Fibroblast of lung (primary cell): Measurements from ENCODE around the gene KRCC1. TPM values are rescaled to one million over a fixed set of nuclear protein-coding genes. Genes with fewer than 3 reads are reported as not detected.

Experiments used
- DNase-seq, 2 donors: peaks; one replicate each; pipeline versions ENCODE4 v3.0.0 to v3.0.0-alpha.2; 2010; ENCODE audit warnings: low read depth in 2 of 2
- H2AFZ ChIP-seq: 2 replicates; pipeline ENCODE4 v1.5.1; 2012; ENCODE audit warnings: low read length, control low read depth, inconsistent platforms
- H3K27ac ChIP-seq: 2 replicates; pipeline ENCODE4 v1.5.1; 2011; ENCODE audit warnings: low read length, control low read depth; ENCODE audit not compliant: insufficient read depth
- H3K27me3 ChIP-seq: 2 replicates; pipeline ENCODE4 v1.5.1; 2011; ENCODE audit warnings: mild to moderate bottlenecking, low read length; ENCODE audit not compliant: control insufficient read depth, insufficient read depth
- H3K36me3 ChIP-seq: 2 replicates; pipeline ENCODE4 v1.5.1; 2011; ENCODE audit warnings: low read length; ENCODE audit not compliant: control insufficient read depth, insufficient read depth
- H3K4me1 ChIP-seq: 2 replicates; pipeline ENCODE4 v1.5.1; 2011; ENCODE audit warnings: low read length; ENCODE audit not compliant: control insufficient read depth, insufficient read depth; ENCODE audit errors: extremely low read depth
- H3K4me2 ChIP-seq: 2 replicates; pipeline ENCODE4 v1.5.1; 2011; ENCODE audit warnings: low read length, control low read depth; ENCODE audit not compliant: insufficient read depth; ENCODE audit errors: extremely low read depth
- H3K4me3 ChIP-seq, 4 experiments: fragments of 200-600 bp in 1 of 4; sonication (generic) in 1 of 4; replicated peaks in 1 of 4; 2 replicates each; pipeline ENCODE4 v1.5.1; 2011 to 2016; ENCODE audit warnings: low read length in 4 of 4, low read depth in 3 of 4, mild to moderate bottlenecking in 3 of 4, control low read depth in 2 of 4, inconsistent platforms in 1 of 4, mixed read lengths in 1 of 4; ENCODE audit not compliant: insufficient read depth in 1 of 4; ENCODE audit errors: control extremely low read depth in 1 of 4
- H3K79me2 ChIP-seq: 2 replicates; pipeline ENCODE4 v1.5.1; 2012; ENCODE audit warnings: mild to moderate bottlenecking, low read length, inconsistent platforms; ENCODE audit not compliant: control insufficient read depth, insufficient read depth
- H3K9ac ChIP-seq: 2 replicates; pipeline ENCODE4 v1.5.1; 2011; ENCODE audit warnings: mild to moderate bottlenecking, low read length, control low read depth; ENCODE audit not compliant: insufficient read depth
- H3K9me3 ChIP-seq: 2 replicates; pipeline ENCODE4 v1.5.1; 2012; ENCODE audit warnings: low read depth, low read length; ENCODE audit not compliant: control insufficient read depth, insufficient read depth
- H4K20me1 ChIP-seq: 2 replicates; pipeline ENCODE4 v1.5.1; 2011; ENCODE audit warnings: low read length; ENCODE audit not compliant: control insufficient read depth, insufficient read depth; ENCODE audit errors: extremely low read depth
- EZH2 ChIP-seq: IDR thresholded peaks from 2 replicates; pipeline ENCODE4 v1.5.1; 2012; ENCODE audit warnings: low read length, control low read depth, mild to moderate bottlenecking; ENCODE audit errors: missing control alignments
- polyA plus RNA-seq, 2 donors: library from polyadenylated mRNA; depleted of rRNA in 1 of 2; stranded (reverse) in 1 of 2; unstranded in 1 of 2; fragments of >200 nt; gene quantifications; 2 replicates each; pipeline ENCODE4 v1.2.1, GENCODE V29; 2011 to 2012; ENCODE audit warnings: missing spikeins in 1 of 2
- total RNA-seq: library from RNA; depleted of rRNA; stranded (reverse); fragments of >200 nt; gene quantifications from 2 replicates; pipeline ENCODE4 v1.2.1, GENCODE V29; 2014
- TF ChIP-seq, protein P1 (sequence below), 2 donors: IDR thresholded peaks in 1 of 2; conservative IDR thresholded peaks in 1 of 2; 1 replicate in 1 of 2; 2 replicates in 1 of 2; pipeline ENCODE4 v1.5.1; 2011 to 2012; ENCODE audit warnings: low read length in 2 of 2, control low read depth in 1 of 2, inconsistent platforms in 1 of 2, low read depth in 1 of 2, mild to moderate bottlenecking in 1 of 2

Gene KRCC1
- total and polyA plus RNA-seq, 2 donors (not counting 1 experiment from before 2014, with no cell fraction given), result 39.3 to 44.4 TPM

DNA sequence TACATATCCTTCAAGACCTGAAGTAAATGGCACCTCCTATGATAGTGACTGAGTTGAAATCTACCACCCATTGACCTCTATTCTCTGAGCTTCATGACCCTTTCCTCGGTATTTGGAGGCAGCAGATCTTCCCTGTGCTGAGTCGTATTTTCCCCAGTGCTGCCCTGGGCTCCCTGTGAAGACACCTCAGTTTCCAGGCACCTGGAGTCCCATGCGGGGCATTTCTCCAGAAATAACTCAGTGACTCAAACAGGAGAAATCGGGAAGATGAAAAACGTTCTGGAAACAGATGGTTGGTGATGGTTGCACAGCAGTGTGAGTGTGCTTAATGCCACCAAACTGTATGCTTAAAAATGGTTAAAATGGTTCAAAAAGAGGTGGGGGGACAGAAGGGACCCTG, 30.0 kb upstream of the KRCC1 start:
- H3K4me2 ChIP-seq, result no peak overlapping the region
- no peak overlapping the region for H3K9ac ChIP-seq
- no peak overlapping the region for H2AFZ ChIP-seq
- no peak for DNase-seq
- H3K27me3 ChIP-seq, result no peaks in the 10 kb centered on the region
- TF ChIP-seq EZH2, result no peak
- TF ChIP-seq, protein P1, sequence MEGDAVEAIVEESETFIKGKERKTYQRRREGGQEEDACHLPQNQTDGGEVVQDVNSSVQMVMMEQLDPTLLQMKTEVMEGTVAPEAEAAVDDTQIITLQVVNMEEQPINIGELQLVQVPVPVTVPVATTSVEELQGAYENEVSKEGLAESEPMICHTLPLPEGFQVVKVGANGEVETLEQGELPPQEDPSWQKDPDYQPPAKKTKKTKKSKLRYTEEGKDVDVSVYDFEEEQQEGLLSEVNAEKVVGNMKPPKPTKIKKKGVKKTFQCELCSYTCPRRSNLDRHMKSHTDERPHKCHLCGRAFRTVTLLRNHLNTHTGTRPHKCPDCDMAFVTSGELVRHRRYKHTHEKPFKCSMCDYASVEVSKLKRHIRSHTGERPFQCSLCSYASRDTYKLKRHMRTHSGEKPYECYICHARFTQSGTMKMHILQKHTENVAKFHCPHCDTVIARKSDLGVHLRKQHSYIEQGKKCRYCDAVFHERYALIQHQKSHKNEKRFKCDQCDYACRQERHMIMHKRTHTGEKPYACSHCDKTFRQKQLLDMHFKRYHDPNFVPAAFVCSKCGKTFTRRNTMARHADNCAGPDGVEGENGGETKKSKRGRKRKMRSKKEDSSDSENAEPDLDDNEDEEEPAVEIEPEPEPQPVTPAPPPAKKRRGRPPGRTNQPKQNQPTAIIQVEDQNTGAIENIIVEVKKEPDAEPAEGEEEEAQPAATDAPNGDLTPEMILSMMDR (conservative IDR thresholded peaks at IDR 0.05 in 1 of 2, IDR thresholded peaks at IDR 0.05 in 1 of 2; ENCODE audit: low read depth in 1 of 2, low read length in 2 of 2), result no peak
- H3K27ac ChIP-seq, result no peak overlapping the region
- no peaks in the 10 kb centered on the region for H3K9me3 ChIP-seq
- H3K4me1 ChIP-seq, result no peaks in the 10 kb centered on the region
- no peaks in the 10 kb centered on the region for H3K36me3 ChIP-seq
- H3K4me3 ChIP-seq, result no peak overlapping the region
- H4K20me1 ChIP-seq, result no peaks in the 10 kb centered on the region
- H3K79me2 ChIP-seq, result no peaks in the 10 kb centered on the region

DNA sequence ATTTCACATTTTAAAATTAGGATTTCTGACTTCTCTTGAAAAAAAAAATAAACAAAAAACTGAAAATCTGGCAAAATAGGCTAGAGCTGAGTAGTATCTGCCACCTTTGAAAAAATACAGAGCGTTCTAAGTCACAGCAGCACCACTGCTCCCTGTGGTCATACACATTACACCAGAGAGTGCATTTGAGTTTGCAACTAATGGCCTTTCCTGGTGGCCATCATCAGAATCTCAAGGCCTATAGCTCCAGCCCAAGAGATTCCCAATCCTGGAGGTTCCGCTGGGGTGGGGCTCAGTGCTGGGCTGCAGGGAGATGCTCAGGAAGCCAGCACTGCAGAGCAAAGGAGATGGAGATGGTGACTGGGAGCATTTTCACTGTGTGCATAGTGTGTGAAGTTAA, 29.5 kb upstream of the KRCC1 start:
- no peak overlapping the region for H3K4me3 ChIP-seq
- no peaks in the 10 kb centered on the region for H4K20me1 ChIP-seq
- no peak overlapping the region for H3K27ac ChIP-seq
- DNase-seq, result no peak
- H3K79me2 ChIP-seq, result no peaks in the 10 kb centered on the region
- H2AFZ ChIP-seq, result no peak overlapping the region
- no peaks in the 10 kb centered on the region for H3K36me3 ChIP-seq
- no peak overlapping the region for H3K9ac ChIP-seq
- no peaks in the 10 kb centered on the region for H3K27me3 ChIP-seq
- H3K9me3 ChIP-seq, result no peaks in the 10 kb centered on the region
- no peak overlapping the region for H3K4me2 ChIP-seq
- TF ChIP-seq EZH2, result no peak
- no peaks in the 10 kb centered on the region for H3K4me1 ChIP-seq

DNA sequence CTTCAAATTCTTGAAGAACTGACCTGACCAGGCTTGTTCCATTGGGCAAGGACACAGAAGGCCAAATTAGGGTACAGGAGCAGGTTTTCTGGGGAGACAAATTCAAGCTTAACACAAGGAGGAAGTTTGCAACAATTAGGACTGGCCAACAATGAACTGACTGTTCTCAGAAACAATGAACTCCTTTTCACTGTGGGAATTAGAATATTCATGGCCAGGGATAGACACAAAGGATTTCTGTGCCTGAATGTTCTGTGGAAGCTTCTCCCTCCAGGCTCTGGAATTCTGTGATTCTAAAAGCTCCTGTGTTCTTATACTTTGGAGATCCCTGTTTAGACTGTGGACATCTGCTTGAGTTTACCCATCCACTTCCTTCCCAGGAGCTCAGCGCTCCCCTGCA, 27.2 kb upstream of the KRCC1 start:
- DNase-seq, result no peak
- Histone ChIP-seq H3K4me1 (no peaks in the 10 kb centered on the region), H4K20me1 (no peaks in the 10 kb centered on the region), H3K9ac (no peak overlapping the region), H3K9me3 (no peaks in the 10 kb centered on the region), H3K79me2 (no peaks in the 10 kb centered on the region), H3K36me3 (no peaks in the 10 kb centered on the region), H3K4me3 (no peak overlapping the region), H3K27ac (no peak overlapping the region), H2AFZ (no peak overlapping the region), H3K4me2 (no peak overlapping the region), H3K27me3 (no peaks in the 10 kb centered on the region)
- TF ChIP-seq EZH2, result no peak
- TF ChIP-seq, protein P1 (conservative IDR thresholded peaks at IDR 0.05 in 1 of 2, IDR thresholded peaks at IDR 0.05 in 1 of 2; ENCODE audit: low read depth in 1 of 2, low read length in 2 of 2), result no peak
